HG02870 (cell line): ENCODE results near the gene CFAP43.
"Not testable (repeated sequence)": the region's sequence is repeated elsewhere in the genome, so short reads cannot be mapped to it uniquely, and the experiment has no call there.

ENCODE experiments used
- ATAC-seq: cut with Tn5 transposase; IDR thresholded peaks from one replicate; pipeline ENCODE4 v1.9.1; 2021; ENCODE audit warnings: mild to moderate bottlenecking, moderate library complexity; ENCODE audit not compliant: unreplicated experiment

Gene CFAP43

DNA sequence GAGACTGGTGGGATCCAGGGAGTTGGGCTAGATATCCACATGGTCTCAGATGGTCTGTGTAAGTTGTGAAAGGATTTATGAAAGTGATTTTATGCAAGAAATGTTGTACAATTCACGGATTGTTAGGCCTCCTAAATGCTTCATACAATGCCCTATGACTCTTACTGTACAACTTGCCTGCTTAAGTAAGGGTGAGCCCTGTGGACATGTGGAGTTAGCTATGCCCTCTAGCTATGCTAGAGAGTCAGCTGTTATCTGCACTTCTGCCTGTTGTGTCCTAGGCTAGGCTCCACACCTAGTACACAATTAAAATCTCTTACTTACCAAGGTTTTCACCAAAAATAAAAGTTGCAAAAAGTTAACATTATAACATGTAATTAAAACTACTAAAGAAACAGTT, 1.7 kb upstream of the CFAP43 start:
- no peak for ATAC-seq

DNA sequence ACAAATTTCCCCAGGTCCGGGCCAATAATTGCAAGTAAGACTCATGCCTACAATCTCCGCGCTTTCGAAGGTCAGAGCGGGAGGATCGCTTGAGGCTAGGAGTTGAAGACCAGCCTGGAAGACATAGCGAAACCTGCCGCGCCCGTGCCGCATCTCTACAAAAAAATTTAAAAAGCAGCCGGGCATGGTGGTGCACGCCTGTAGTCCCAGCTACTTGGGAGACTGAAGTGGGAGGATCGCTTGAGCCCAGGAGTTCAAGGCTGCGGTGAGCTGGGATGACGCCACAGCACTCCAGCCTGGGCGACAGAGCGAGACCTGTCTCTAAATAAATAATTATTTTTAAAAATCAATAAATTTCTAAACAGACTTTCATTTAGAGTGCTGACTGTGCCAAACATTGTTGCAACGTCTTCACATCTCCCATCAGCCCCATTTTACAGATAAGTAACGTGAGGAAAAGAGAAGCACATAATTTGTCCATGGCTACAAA, 494 bp upstream of the CFAP43 start:
- no peak for ATAC-seq

DNA sequence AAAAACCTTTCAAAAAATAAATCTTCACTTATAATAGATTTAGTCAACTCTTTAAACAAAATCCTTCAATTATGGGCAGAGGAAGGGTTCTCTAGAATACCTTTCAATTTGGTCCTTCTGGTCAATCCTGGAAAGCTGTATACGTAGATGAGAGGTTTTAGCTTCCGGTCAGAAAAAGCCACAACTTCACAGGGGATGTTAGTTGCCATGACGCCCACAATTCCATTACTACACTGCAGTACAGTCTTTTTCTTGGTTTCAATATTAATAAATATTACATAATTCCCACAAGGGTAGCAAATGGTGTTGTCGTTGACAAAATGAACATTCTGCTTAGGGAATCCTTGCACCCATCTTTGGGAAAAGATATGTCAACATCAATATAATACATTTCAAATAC, 1.7 kb downstream of the CFAP43 start:
- ATAC-seq = no peak

DNA sequence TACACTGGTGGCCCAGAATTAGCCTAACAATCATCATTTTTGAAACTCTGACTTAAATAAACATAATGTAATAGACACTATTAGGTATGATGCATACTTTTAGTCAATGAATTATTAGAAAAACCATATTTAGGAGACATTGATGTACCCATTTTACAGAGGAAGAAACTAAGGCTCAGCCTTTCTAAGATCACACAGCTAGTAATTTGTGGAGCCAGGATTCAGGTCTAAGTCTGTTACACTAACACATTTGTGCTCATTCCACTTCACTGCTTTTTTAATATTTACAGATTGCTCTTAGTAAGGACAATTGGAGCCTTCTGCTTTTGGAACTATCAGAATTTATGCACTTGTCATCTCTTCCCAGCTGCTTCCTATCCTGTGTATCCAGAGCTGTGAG, 8.9 kb downstream of the CFAP43 start:
- no peak for ATAC-seq

DNA sequence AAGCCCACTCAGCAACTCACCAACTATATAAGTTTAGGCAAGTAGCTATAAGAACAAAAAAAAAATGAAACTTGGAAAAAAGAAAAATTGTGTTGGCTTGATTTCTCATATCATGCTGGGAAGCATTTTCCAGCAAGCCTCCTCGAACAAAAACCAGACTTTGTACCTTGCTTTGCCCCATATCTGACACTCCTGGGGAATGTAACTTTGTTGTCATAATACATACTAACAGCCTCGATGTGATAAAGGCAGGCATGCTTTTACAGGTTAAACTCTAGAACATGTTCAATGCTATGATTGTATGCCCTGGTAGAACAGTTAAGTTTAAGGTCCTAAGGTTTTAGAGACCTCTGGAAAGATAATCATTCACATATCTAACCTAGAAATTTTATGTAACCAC, 11.6 kb downstream of the CFAP43 start:
- no peak for ATAC-seq

DNA sequence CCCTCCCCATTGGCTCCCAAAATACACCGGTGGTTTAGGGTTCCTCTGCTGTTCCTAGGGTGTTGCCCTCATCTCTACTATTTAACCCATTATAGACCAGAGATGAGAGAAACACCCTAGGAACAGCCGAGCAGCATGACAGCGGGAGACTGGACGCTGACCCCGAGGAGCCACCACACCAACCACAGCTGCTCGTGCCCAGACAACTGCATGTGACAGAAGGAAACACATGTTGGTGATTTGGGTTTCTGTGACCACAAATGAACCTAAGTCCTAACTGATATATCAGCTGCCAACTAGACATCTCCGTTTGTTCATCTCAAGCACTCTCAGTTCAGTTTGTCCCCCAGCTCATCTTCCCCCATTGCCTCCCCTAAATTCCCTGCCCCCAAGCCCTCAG, 13.4 kb downstream of the CFAP43 start:
- ATAC-seq = no peak

DNA sequence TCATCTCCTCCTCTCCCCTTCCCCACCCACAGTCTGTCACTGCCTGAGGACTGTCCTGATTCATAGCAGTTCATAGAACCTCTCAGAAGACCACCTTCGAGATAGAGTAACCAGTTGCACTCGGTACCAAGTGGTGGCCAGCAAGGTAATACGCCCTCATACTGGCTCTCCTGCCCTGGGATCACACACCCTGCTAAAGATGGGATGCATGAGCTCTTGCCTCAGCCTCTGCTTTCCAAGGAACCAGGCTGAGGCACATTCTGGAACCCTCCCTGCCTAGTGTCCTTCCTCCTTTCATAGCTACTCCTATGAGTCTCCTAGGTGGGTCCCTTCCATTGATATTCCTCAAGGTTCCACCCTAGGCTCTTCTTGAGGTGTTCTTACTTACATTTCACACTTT, 15.5 kb downstream of the CFAP43 start:
- ATAC-seq = no peak

DNA sequence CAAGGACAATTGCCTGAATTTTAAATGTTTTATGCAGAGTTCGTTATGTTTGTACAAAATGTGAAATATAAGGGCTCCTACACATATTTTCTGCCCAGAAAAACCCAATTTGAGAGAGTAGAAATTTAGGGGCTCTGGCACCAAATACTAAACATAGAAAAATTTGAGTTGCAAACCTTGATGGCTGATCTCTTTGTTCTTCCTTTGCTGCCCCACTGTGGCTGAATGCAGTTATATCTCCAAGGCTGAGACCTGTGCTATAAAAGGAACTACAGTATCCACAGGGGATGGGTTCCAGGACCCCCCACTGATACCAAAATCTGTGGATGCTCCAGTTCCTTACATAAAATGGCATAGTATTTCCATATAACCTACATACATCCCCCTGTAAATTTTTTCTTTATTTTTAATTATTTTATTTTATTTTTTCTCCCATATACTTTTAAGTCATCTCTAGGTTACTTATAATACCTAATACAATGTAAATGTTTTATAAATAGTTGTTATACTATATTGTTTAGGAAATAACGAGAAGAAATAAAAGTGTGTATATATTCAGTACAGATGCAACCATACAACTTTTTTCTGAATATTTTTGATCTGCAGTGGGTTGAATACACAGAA, 22.5 kb downstream of the CFAP43 start:
- ATAC-seq = no peak

DNA sequence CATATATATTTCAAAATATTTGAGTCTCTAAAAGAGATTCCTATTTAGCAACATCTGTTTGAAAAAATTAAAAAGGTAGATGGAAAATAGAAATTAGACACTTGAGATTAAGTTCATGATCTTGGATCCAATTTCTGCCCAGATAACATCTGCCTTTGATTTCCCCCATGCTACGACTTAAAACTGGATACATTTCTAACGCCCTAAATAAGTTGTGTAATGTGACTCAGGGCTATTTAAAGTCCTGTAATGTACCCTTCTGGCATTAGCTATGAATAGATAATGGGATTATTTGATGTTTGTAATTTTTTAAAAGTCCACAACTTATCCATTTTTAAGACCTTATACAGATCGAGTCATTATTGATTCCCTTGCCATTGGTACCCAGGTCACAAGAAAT, 23.4 kb downstream of the CFAP43 start:
- ATAC-seq = no peak

DNA sequence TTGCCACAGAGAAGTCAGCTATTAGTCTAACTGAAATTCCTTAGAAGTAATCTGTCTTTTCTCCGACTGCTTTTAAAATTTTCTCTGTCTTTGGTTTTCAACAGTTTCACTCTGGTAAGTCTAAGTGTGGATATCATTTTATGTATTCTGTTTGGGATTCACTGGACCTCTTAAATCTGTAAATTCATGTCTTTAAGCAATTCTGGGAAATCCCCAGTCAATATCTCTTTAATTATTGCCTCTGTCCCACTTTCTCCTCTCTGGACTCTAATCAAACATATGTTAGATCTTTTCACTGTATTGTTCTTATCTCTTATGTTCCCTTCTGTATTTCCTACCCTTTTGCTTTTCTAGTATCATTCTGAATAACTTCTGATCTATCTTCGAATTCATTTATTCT, 29.9 kb downstream of the CFAP43 start:
- no peak for ATAC-seq

DNA sequence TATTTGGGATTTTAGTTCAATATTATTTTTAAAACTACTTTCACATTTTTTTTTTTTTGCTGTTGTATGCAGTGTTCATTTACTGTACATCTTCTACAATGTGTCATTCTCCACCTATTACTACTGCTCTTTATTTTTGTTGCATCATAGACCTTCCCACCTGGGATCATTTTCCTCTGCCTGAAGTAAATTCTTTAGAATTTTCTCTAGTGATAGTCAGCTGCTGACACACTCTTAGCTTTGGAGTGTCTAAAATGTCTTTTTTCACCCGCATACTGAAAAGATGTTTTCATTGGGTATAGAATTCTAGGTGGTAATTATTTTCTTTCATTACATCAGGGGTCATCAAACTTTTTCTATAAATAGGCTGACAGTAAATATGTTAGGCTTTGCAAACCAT, 30.5 kb downstream of the CFAP43 start:
- ATAC-seq = no peak

DNA sequence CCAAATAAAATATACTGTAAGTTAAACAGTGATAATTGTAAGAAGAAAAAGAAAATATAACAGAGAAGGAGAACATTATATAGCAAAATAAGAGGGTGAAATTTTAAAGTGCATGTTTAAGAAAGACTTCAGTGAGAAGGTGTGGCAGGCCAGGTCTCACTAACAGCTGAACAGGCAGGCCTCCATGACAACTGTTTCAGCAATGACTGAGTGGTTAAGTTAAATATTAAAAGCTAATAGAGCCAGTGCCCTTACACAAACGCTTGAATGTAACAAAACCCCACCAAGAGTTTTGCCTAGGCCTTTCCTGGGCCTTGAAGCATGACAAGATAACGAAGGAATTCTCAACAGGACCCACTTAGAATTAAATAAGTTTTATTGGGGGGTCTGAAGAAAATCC, 32.6 kb downstream of the CFAP43 start:
- no peak for ATAC-seq

DNA sequence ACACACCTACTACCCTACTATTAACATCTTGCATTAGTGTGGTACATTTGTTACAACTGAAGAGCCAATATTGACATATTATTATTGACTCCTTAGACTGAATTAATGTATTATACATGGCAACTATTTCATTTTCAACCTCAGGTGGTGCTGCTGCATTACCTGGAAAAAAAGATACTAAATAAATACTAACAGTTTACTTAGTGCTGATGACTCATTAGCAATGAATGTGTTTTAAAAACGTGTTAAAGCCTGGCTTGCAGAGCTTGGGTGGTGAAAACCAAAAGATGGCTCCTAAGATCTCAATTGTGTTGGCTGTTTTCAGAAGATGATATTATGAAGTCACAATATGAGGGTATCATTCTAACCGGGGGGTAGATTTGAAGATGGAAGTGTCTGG, 34.8 kb downstream of the CFAP43 start:
- no peak for ATAC-seq

DNA sequence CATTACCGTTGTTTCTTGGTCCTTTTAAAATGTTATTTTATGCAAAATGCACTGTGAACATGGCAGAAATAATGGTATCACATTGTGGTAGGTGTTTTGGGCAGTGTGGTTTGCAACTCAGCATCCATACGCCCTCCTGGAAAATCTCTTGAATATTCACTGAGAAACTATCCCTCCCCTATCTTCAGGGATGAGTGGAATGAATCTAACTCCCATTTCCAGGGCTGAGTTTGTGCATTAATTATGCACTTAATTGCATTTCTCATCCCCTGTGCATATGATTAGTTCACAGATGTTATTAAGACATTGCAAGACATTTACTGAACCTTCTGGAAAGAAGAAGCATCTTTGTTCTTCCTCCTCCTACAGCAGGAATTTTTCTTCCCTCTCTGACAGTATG, 36.5 kb downstream of the CFAP43 start:
- no peak for ATAC-seq

DNA sequence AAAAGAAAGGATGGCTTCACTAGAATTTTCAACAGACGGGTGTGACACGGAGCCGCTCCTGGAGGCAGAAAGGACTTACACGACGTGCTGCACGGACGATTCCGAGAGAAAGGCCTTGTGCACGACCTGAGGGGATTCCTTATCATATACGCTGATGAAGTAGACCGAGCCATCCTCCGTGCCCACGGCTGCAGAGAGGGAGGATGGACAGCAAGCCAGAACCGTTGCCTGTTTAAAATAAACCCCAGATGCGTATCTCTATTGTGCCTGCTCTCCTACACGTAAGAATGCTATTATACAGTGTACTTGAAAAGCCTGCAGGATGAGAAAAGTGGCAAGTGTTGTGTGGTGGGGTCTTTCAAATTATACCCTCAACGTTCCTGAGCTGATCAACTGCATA, 38.4 kb downstream of the CFAP43 start:
- no peak for ATAC-seq

DNA sequence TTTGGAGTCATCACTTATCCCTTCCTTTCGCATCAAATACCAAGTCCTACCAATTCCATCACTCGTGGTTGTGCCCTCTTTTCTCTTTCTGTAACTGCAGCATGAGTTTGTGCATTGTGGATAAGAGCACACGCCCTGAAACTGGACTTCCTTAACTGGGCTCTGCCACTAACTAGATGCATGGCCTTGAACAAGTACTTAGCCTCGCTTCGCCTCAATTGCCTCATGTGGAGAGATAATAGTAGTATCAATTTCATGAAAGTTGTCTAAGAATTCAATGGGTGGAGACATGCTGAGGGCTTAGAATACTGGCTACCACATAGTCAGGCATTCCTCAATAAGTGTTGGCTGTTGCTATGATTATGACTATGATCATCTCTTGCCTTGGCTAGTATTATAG, 41.5 kb downstream of the CFAP43 start:
- no peak for ATAC-seq

DNA sequence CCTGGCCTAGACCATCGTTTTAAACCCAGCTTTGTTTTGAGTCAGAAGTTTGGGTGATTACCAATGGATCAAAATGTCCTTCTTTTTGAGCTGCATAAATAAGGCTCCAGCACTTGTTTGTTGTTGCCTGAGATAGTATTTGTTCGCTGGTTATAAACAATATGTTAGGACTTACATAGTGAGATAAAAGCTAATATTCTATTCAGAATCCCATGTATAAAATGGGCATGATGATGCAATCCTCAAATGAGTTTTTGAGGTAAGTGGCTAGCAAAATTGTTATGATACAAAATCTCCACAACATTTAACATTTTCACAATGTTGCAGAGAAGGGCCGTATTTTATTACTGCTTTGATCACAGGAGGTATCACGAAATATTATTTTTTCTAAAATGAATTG, 48.5 kb downstream of the CFAP43 start:
- ATAC-seq = no peak

DNA sequence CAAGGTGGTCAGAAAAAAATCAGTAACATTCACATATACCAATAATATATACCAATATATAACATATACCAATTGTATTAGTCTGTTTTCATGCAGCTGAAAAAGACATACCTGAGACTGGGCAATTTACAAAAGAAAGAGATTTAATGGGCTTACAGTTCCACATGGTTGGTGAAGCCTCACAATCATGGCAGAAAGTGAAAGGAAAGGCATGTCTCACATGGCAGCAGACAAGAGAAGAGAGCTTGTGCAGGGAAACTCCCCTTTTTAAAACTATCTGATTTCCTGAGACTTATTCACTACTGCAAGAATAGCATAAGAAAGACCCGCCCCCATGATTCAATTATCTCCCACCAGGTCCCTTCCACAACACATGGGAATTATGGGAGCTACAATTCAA, 58.0 kb downstream of the CFAP43 start:
- not testable (repeated sequence) for ATAC-seq

DNA sequence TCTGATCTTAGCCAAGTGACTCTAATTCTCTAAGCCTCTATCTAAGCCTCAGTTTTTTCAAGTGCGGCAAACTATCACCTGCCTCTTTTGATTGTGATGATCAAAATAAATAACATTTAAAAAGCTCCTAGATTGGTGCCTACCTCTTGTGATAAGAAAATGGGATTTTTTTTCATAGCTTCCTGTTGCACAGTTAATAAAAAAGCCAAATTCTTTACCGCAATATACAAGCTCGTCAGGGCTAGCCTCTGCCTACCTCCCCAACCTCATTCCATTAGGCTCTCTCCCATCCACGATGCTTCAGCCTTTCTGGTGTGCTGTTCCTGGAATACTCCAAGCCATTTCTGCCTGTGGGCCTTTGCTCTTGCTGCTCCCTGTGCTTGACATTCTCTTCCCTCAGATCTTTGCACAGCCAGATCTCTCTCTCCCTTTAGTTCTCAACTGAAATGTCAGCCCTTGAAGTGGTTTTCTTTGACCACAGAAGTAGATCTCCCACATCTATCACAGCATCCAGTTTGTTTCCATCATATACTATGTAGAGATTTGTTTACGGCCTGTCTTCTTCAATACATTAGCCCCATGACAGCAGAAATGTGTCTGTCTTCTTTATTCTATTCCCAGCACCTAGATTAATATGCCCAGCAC, 61.4 kb downstream of the CFAP43 start:
- ATAC-seq = no peak

DNA sequence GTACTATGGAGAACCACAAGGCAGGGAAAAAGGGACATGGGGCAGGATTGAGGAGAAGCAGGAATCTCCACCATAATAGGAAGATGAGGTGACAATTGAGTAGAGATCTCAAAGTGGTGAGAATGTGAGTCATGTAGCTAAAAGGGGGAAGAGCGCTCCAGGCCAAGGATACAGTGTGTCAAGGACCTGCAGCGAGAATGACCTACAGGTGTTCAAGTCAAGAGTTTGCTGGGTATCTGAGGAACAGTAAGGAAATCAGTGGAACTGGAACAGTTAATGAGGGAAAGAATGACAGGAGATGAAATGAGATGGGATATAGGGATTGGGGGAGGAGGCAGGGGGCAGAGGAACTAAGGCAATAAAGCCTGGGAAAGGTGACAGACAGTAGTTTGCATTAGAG, 76.6 kb downstream of the CFAP43 start:
- no peak for ATAC-seq

DNA sequence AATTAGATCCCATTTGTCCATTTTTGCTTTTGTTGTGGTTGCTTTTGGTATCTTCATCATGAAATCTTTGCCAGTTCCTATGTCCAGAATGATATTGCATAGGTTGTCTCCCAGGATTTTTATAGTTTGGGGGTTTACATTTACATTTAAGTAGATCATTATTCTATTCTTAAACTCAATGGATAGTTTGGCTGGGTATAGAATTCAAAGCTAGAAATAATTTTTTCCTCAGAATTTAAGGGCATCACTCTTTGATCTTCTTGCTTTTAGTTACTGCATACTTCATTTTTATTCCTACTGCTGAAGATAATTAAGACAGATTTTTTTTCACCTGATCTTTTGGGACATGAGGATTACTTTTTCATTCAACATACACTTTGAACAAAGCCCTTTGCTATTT, 80.4 kb downstream of the CFAP43 start:
- ATAC-seq = no peak

DNA sequence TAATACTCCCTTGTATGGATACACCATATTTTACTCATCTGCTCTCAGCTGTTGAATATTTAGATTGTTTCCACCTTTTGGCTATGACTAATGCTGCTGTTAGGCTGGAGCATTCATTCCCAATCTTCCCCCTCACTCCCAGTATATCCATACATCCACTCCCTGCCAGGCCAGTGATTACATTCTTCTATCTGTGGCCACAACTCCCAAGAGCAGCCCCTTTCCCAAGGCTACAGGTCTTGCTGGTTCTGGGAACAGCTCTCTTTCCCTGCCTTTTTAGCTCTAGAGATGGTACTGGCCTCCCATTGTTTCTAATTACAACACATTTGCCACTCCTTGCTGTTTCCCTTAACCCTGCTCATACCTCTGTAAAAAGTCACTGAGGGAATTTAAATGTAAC, 82.0 kb downstream of the CFAP43 start:
- no peak for ATAC-seq

DNA sequence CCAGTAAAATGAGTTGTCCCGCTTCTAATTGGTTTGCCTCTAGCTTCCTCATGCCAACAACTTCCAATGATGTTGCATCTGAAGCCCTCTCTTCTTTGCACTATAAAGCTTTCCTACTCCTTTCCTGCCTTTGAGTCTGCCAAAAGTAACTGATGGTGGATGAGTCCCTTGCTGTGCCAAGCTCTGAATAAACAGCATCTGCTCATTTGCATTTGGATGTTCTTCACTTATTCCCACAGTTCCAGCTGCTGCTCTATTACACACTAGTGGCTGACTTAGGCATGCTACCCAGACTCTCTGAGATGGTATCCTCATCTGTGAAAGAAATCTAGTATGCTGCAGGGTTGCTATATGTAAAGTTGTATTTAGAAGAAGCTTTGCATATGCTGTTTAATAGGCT, 85.3 kb downstream of the CFAP43 start:
- ATAC-seq = no peak
